ENCODE data around the gene PIMREG.

GRCh38 chr17:6435968-6436367, 8.3 kb upstream of the PIMREG start:
- TF ChIP-seq, protein P1, sequence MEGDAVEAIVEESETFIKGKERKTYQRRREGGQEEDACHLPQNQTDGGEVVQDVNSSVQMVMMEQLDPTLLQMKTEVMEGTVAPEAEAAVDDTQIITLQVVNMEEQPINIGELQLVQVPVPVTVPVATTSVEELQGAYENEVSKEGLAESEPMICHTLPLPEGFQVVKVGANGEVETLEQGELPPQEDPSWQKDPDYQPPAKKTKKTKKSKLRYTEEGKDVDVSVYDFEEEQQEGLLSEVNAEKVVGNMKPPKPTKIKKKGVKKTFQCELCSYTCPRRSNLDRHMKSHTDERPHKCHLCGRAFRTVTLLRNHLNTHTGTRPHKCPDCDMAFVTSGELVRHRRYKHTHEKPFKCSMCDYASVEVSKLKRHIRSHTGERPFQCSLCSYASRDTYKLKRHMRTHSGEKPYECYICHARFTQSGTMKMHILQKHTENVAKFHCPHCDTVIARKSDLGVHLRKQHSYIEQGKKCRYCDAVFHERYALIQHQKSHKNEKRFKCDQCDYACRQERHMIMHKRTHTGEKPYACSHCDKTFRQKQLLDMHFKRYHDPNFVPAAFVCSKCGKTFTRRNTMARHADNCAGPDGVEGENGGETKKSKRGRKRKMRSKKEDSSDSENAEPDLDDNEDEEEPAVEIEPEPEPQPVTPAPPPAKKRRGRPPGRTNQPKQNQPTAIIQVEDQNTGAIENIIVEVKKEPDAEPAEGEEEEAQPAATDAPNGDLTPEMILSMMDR (IDR thresholded peaks at IDR 0.05) = peak; percentile 50 to 56 (median 53)
- TF ChIP-seq POLR2A (IDR thresholded peaks at IDR 0.05) (no peak), POLR2AphosphoS5 (IDR thresholded peaks at IDR 0.05) (no peak)

Data from breast epithelium (tissue), 3 donors.